Parathyroid adenoma (tissue), 2 donors: ENCODE data around the gene WDR26.
"Not testable (repeated sequence)": the region's sequence is repeated elsewhere in the genome, so short reads cannot be mapped to it uniquely, and the experiment has no call there.

Experiments used
- H2AFZ ChIP-seq: fragments of 300-600 bp; sonication (generic); one replicate; pipeline ENCODE4 v1.7.0; 2017; ENCODE audit warnings: antibody characterized with exemption, mild to moderate bottlenecking
- H3K27ac ChIP-seq: fragments of 300-600 bp; sonication (generic); one replicate; pipeline ENCODE4 v1.7.0; 2017
- H3K27me3 ChIP-seq: fragments of 300-600 bp; sonication (generic); one replicate; pipeline ENCODE4 v1.7.0; 2017; ENCODE audit warnings: low read length; ENCODE audit not compliant: control insufficient read depth, insufficient read depth
- H3K36me3 ChIP-seq: fragments of 300-600 bp; sonication (generic); one replicate; pipeline ENCODE4 v1.7.0; 2017; ENCODE audit warnings: low read length; ENCODE audit not compliant: control insufficient read depth, insufficient read depth
- H3K4me1 ChIP-seq: fragments of 300-600 bp; sonication (generic); one replicate; pipeline ENCODE4 v1.7.0; 2017; ENCODE audit warnings: control low read depth
- H3K4me2 ChIP-seq: fragments of 300-600 bp; sonication (generic); one replicate; pipeline ENCODE4 v1.7.0; 2017; ENCODE audit warnings: low read length
- H3K4me3 ChIP-seq: fragments of 300-600 bp; sonication (generic); one replicate; pipeline ENCODE4 v1.7.0; 2017; ENCODE audit warnings: low read depth, low read length
- H3K79me2 ChIP-seq: fragments of 300-600 bp; sonication (generic); one replicate; pipeline ENCODE4 v1.7.0; 2017; ENCODE audit warnings: control low read depth
- H3K9ac ChIP-seq: fragments of 300-600 bp; sonication (generic); one replicate; pipeline ENCODE4 v1.7.0; 2017; ENCODE audit warnings: mild to moderate bottlenecking
- H3K9me3 ChIP-seq: fragments of 300-600 bp; sonication (generic); one replicate; pipeline ENCODE4 v1.7.0; 2017; ENCODE audit warnings: low read length; ENCODE audit not compliant: control insufficient read depth
- CTCF ChIP-seq: fragments of 300-600 bp; sonication (generic); IDR thresholded peaks from one replicate; pipeline ENCODE4 v1.7.0; 2017; ENCODE audit warnings: antibody characterized with exemption, mild to moderate bottlenecking
- donor health status: primary hyperparathyroidism.

WDR26 gene

DNA sequence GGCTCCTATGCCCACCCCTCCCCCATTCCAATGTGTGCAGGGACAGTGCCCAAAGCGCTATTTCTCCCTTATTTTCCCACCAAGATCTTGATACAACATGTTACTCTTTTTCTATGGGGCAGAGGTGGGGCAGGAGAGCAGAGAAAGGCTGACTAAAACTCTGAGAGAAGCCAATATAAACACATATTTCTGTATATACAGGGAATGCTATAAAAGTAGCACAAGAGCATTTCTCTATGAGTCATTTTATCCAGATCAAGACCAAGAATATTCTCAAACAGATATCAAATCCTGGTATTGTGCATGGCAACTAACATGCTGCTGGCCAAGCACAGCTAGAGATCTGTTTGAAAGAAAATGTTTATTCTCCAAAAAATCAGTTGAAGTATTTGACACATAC lies 7.3 kb downstream of the WDR26 start:
- Histone ChIP-seq H3K27ac (no peak overlapping the region), H2AFZ (no peak overlapping the region), H3K27me3 (no peaks in the 10 kb centered on the region), H3K9ac (no peak overlapping the region), H3K4me2 (no peak overlapping the region), H3K9me3 (no peaks in the 10 kb centered on the region), H3K4me1 (no peaks in the 10 kb centered on the region), H3K4me3 (no peak overlapping the region), H3K36me3 (no peaks in the 10 kb centered on the region), H3K79me2 (peaks cover 7% of the 10 kb centered on the region)
- no peak for TF ChIP-seq CTCF

GRCh38 chr1:224426869-224427268 lies 7.7 kb downstream of the WDR26 start:
- not testable (repeated sequence) for H3K4me1 ChIP-seq, H3K36me3 ChIP-seq

DNA sequence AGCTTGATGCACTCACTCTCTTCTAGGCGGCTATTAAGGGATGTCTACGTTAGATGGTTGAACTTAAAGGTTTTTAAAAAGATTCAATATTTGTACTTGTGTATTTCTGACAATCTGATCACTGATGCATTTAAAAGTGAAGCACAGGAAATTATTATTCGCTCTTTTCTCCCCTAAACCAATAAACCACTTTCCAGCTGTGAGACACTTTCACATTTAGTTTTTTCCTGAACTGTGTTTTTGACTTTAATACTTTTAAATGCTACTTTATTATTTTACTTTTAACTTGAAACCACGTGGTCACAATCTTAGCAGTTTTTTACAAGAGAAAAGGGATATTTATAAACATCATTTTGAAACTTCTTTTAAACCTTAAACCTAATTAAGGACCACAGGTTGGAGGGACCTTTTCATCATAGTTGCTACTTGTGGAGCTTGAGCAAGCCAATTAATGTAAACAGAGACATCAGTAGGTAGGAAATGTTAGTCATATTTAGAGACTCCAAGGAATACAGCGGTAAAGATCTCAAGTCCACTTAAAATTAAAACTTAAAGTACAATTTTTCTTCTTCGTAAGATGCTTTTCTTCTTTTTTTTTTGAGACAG lies 9.2 kb downstream of the WDR26 start:
- Histone ChIP-seq H3K4me3 (no peak overlapping the region), H3K36me3 (no peaks in the 10 kb centered on the region)

More at GRCh38 chr1:224426869-224427268, 7.7 kb downstream of the WDR26 start:
- H3K9me3 ChIP-seq, H3K4me2 ChIP-seq, H3K27ac ChIP-seq, H3K4me3 ChIP-seq, H2AFZ ChIP-seq, H3K9ac ChIP-seq, H3K79me2 ChIP-seq, H3K27me3 ChIP-seq: not testable (repeated sequence)

GRCh38 chr1:224420106-224420505 lies 14.5 kb downstream of the WDR26 start:
- no peaks in the 10 kb centered on the region for H3K9me3 ChIP-seq
- no peaks in the 10 kb centered on the region for H3K36me3 ChIP-seq
- no peaks in the 10 kb centered on the region for H3K27me3 ChIP-seq
- no peak overlapping the region for H3K27ac ChIP-seq
- H3K4me1 ChIP-seq: no peaks in the 10 kb centered on the region
- no peak overlapping the region for H3K9ac ChIP-seq
- H3K4me3 ChIP-seq: no peak overlapping the region
- TF ChIP-seq CTCF: no peak
- H3K4me2 ChIP-seq: no peak overlapping the region
- peaks cover 5% of the 10 kb centered on the region for H3K79me2 ChIP-seq
- H2AFZ ChIP-seq: no peak overlapping the region

More for the DNA sequence above, 9.2 kb downstream of the WDR26 start:
- H3K27ac ChIP-seq: no peak overlapping the region
- H3K79me2 ChIP-seq: peaks cover 7% of the 10 kb centered on the region
- no peaks in the 10 kb centered on the region for H3K4me1 ChIP-seq
- no peak overlapping the region for H2AFZ ChIP-seq
- no peak overlapping the region for H3K9ac ChIP-seq
- H3K4me2 ChIP-seq: no peak overlapping the region
- no peaks in the 10 kb centered on the region for H3K9me3 ChIP-seq
- TF ChIP-seq CTCF: no peak
- no peaks in the 10 kb centered on the region for H3K27me3 ChIP-seq

DNA sequence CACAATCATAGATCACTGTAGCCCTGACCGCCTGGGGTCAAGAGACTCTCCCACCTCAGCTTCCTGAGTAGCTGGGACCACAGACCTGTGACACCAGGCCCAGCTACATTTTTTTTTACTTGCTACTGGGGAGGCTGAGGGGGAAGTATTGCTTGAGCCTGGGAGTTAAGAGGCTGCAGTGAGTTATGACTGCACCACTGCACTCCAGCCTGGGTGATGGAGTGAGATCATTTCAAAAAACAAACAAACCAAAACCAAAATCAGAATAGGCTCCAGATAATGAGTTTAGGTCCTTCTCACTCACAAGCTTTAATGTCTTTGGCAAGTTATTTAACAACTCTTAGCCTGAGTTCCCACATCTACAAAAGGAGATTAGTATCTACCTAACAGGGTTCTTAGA lies 22.8 kb downstream of the WDR26 start:
- TF ChIP-seq CTCF: no peak
- H2AFZ ChIP-seq: no peak overlapping the region
- no peaks in the 10 kb centered on the region for H3K27me3 ChIP-seq
- H3K27ac ChIP-seq: no peak overlapping the region
- no peaks in the 10 kb centered on the region for H3K79me2 ChIP-seq
- H3K9ac ChIP-seq: no peak overlapping the region
- H3K4me3 ChIP-seq: no peak overlapping the region
- no peaks in the 10 kb centered on the region for H3K36me3 ChIP-seq
- H3K4me1 ChIP-seq: no peaks in the 10 kb centered on the region
- H3K4me2 ChIP-seq: no peak overlapping the region
- H3K9me3 ChIP-seq: no peaks in the 10 kb centered on the region
